UCSD-AML1 (cell line): ENCODE data around the gene ANKMY2.
"Not testable (repeated sequence)": the region's sequence is repeated elsewhere in the genome, so short reads cannot be mapped to it uniquely, and the experiment has no call there.

ENCODE experiments used
- DNase-seq: peaks from one replicate; lab custom pipeline; 2025; ENCODE audit not compliant: unreplicated experiment; lab: John Stamatoyannopoulos, UW

ANKMY2 gene

DNA sequence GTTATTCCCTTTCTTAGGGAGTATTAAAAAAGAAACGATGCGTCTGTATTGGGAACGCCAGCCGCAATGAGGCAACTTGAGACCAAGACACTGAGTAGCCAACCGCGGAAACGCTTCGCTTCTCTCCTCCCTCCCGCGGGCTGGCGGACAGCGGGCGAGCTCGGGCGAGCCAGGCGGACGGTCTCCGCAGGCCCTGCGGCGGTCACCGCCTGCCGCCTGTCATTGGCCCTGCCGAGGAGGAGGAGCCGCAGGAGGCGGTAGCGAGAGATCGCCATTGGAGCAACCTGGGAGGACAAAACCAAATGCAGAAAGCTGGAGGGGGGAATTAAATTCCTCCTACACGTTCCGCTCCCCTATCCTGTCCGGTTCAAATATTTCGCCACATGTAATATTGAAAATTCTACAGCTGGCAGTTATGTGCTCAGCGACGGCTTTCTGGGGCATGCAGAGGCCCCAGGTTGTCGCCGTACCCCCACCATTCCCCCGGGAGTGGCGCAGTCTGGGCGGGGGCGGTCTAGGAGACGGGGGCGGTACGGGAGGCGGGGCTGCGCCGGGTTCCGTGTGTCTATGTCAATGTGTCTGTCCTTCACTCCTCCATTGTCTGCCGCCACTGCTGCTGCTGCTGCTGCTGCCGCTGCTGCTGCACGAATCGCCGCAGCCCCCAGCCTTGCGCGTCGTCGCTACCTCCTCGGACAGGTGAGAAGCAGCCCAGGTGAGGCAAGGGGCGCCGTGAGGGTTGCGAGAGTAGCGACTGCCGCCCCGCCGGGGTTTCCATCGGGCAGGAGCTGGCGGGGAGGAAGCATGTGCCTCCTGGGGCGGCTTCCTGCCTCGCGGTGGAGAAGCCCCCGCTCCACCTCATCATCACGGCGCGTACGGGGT lies at the start of gene ANKMY2, which contains the start of gene BZW2:
Gene ANKMY2 (minus strand): TSS at position 162 of the 879 bp plus-strand sequence. CDS start 181 bp downstream, outside the sequence.
Gene BZW2 (plus strand): TSS at position 589 of the 879 bp plus-strand sequence. CDS start 19,263 bp downstream, outside the sequence.
- DNase-seq: peak; percentile 87

DNA sequence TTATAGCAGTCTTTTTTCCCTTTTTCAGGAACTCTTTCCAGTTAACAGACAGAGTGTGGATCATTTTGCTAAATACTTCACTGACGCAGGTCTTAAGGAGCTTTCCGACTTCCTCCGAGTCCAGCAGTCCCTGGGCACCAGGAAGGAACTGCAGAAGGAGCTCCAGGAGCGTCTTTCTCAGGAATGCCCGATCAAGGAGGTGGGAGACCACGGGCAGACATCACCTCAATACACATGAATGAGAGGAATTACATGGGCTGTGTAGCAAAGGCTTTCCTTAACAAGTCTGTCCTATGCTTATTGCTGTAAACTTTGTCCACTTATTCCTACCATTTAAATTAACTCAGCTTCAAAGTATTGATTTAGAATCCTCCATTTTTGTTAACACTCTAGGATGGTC lies 49.3 kb upstream of the ANKMY2 start:
- no peak for DNase-seq

DNA sequence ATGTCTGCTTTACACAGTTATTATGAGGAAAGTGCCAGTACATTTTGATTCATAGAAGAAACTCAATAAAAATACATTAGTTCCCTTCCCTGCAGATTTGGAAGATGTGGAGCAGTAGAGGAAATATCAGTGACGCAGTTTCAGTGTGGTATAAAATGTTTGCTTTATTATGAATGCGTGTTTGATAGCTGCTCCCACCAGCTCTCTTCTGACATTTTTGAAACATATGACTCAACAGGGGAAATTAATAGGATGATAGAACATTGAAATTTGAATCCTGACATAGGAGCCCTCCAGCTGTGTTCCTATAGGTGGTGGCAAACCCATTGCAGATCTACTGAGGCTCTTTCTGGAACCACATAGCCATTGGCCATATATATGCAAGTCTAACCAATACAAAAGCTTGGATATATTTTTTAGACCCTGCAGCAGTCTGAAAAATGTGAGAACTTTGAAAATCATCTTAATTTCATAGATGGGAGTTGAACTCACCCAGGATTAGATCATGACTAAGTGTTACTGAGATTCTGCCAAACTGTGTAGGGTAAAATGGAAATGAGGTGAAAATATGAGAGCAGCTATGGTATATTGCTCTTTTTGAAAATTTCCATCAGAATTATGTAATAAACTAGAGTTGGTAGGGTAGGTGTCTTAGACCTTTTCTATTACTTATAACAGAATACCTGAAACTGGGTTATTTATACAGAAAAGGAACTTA lies 48.2 kb upstream of the ANKMY2 start:
- no peak for DNase-seq

DNA sequence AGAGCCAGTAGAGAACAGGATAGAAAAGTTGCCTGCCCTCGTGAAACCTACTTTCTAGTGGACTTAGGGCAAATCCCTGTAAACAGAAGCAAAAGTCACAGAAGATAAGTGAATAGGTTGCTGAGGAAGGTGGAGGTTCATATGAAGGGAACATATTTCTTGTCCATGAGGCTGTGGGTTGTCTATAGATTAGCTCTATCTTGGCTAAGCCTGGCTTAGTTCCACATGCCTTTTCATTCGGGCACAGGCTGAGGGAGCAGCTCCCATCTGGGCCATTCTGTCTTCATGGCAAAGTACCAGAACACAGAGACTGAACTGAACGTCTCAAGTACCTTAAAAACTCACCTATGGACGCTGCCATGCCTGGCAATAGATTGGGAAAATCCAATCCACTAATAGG lies 45.7 kb upstream of the ANKMY2 start:
- no peak for DNase-seq

DNA sequence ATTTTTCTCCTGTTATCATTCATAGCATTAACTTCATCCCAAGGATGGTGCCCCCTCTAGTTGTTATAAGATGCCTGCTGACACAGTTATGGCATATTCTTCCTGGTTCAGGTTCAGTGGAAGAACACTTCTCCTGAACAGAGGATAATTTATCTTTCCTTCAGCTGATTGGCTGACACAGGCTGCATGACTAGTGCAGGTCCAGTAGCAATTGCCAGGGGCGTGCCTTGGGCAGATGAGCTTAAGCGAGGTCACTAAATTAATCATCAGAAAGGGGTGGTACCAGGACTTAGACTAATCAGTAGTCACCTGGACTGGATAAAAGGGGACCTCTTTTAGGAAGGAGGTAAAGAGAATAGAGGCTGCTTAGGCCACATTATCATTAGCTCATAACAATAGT lies 42.7 kb upstream of the ANKMY2 start:
- no peak for DNase-seq

DNA sequence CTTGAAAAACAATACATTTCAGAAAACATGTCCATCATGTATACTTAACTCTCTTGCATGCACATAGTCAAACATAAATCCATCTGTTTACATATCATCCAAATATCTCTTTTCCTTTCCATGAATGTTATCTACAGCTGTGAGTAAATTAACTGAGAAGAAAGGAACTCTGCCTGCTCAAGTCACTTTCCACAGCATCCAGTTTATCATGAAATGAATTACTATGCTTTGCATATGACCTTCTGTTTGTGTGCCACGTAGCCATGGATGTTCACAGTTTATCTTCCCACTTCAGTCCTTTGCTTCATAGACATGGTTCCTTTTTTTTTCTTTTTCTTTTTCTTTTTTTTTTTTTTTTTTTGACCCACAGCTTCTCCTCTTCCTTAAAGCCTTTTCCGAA lies 40.0 kb upstream of the ANKMY2 start:
- DNase-seq: no peak

DNA sequence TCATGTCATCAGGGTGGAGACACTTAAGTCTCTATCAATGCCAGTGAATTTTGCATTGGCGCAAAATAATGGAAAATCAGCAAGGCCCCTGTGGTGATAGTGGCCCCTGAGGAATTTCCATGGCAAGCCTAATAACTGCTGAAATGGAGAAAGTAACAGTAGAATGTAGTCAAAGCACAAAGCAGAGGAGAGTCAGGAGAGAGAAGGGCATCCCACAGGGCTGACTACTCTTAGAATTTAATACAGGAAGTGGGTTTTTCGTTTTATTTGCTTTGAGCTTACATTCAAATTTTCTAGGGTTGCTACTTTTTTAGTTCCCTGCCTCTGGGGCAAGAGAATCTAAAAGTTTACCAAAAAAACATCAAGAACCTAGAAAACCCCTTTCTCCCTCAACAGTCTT lies 39.4 kb upstream of the ANKMY2 start:
- no peak for DNase-seq

DNA sequence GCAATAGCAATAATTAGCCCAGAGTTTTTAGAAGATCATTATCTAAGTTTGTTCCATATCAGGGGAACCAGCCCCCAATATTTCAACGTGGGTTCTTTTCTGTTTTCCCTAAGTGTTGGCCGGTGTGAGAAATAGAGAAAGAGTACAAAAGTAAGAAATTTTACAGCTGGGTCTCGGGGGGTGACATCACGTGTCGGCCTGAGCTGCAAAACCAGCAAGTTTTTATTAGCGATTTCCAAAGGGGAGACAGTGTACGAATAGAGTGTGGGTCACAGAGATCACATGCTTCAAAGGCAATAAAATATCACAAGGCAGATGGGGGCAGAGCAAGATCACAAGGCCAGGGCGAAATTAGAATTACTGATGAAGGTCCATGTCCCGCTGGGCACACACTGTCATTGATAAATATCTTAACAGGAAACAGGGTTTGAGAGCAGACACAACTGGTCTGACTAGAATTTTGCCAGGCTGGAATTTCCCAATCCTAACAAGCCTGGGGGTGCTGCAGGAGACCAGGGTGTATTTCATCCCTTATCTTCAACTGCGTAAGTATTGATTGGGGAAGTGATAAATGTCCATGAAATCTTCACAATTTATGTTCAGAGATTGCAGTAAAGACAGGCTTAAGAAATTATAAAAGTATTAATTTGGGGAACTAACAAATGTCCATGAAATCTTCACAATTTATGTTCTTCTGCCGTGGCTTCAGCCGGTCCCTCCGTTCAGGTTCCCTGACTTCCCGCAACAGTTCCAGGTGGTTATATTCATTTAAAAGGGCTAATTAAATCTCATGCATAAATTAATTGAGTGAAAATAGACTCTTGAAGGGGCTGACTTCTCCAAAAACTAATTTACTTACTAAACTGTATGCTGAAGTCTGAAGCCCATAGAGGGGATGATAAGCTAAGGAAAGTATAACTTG lies 33.4 kb upstream of the ANKMY2 start:
- not testable (repeated sequence) for DNase-seq

DNA sequence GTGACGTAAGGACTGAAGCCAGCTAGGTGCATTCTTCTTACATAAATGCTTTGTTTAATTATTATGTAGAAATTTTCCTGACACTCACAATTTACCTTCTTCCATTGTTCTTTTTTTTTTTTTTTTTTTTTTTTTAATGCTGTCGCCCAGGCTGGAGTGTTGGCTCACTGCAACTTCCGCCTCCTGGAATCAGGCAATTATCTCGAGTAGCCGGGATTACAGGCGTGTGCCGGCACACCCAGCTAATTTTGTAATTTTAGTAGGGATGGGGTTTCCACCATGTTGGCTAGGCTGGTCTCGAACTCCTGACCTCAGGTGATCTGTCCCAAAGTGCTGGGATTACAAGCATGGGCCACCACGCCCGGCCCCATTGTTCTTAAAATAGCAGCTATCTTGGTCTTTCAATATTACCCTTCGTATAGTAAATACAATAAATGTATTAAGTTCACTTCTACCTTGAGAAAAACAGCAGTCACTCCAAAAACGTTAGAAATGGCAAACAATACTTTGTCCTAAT lies 32.5 kb upstream of the ANKMY2 start:
- no peak for DNase-seq

DNA sequence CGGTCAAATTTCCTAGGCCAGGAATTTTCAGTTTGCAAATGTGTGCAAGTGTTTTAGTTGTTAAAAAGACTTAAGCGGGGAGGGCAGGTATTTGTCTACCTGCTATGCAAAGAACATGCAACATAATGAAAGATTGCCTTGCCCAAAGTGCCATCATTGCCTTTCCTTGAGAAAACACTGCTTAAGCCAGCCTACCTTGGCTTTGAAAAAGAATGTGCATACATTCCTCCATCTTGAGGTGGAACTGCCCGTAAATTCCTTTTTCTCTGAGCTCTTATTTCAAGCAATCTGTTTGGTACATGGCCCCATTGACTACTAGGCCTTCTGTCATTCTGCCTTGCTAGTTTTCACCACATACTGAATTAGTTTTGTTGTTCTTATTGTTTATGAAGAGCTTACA lies 29.7 kb upstream of the ANKMY2 start:
- DNase-seq: no peak

DNA sequence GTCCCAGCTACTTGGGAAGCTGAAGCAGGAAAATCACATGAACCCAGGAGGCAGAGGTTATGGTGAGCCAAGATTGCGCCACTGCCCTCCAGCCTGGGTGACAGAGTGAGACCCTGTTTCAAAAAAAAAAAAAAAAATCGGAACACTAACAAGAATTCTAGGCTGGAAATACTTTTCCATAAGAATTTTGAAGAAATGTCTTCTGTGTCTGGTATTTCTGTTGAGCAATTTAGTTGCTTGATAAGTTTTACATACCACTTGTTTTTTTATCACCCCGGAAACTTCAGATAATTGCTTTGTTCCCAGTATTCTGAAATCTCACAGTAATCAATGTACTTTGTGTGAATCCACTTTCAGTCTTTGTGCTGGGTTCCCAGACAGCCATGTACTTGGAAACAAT lies 26.3 kb upstream of the ANKMY2 start:
- no peak for DNase-seq

DNA sequence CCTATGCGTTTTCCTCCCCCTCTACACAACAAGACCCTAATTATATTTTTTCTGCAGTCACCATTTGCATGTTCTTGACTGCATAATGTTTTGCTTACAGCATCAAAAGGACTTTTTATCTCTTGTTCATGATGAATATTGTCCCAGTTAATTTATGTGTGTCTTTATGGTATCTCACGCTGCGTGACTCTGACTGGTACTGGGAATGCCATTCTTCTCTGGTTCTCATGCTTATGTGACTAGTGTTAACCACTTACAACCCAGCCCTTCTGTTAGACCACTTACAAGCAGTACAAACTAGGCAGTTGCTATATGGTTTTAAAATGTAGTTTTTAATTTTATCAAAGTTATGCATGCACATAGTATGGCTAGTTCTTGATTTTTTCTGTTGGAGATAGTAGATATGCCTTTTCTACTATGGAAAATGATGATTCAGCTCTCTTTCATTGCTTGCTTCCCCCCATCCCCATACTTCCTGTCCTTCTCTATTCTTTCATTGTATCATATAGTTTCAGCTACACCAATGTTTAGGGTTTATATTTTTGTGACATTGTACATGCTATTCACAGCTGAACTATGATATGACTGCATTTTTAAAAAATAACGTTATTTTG lies 25.3 kb upstream of the ANKMY2 start:
- no peak for DNase-seq

DNA sequence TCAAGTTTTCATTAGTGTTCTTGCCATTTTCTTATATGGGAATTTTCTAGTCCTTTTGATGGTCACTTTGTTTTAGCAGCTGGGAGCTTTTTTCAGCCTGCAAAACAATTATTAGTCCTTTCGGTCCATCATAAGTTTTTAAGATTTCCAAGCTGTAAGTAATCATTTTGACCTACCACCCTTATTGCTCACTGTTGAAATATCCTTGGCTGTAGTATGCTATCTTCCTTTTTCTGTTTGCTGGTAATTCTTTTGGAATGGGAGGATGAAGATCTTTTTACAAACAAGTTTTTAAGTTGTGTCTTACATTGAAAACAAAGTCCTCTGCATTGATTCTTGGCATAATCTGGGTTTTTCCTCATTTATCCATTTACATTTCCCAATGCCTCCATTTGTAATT lies 24.5 kb upstream of the ANKMY2 start:
- no peak for DNase-seq

DNA sequence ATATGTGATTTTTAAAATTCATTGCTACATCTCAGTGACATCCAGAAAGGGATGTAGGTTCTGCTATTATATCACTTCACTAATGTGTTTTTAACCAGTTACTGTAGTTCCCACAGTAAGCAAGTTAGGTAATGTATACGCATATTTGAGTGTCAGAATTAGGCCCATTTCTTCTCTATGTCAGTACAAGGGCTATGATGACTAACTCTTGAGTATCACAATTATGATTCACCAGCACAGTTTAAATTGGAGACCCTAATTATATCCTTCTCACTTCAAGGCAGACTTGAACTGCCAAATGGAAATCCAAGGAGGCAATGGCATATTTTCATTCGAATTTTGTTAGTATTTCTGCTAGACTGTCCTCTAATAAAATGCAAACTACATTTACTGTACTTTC lies 24.0 kb upstream of the ANKMY2 start:
- no peak for DNase-seq

DNA sequence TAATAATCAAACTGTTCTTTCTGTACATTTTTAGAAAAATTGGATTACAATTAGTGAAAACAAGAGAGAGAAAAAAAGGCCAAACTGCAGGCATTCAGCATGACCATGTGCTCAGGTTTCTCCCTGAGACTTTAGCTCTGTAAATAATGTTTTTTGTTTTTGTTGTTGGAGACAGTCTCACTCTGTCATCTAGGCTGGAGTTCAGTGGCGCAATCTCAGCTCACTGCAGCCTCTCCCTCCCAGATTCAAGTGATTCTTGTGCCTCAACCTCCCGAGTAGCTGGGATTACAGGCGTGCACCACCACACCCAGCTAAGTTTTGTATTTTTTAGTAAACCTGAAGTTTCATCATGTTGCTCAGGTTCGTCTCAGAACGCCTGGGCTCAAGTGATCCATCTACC lies 23.4 kb upstream of the ANKMY2 start:
- no peak for DNase-seq

DNA sequence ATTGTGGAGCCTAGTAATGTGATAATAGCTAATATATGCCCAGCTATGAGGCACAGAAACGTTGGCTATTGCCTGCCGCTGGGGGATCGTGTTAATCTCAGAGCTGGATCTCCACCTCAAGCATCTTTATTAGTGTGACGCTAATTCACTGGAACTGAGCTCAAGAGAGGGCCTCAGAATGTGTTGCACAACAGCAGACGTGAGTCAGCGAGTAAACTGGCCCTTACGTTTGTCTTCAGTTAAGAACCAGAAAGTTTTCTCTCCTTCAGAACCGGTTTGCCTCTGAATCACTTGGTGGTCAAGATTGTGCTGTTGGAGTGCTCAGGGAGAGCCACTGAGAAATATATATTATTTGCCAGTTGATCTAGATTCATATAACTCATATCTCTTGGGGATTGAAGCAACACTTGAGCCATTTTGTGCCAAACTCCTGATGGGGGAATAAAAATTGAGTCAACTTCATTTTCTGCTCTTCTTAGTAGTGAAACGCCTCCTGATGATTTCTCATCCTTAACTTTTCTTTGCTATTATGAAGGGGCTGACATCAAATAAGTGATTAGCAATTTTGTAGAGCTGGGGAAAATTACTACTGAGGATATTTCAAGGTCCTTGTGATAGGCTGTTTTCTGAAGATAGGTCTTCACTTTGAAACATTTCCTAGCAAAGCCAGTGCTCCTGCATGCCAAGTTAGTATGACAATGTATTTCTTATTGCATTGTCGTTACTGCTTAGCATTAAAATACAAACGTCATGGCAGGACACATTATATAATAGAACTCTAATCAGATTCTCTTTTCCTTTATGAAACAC lies 22.7 kb upstream of the ANKMY2 start:
- DNase-seq: no peak

DNA sequence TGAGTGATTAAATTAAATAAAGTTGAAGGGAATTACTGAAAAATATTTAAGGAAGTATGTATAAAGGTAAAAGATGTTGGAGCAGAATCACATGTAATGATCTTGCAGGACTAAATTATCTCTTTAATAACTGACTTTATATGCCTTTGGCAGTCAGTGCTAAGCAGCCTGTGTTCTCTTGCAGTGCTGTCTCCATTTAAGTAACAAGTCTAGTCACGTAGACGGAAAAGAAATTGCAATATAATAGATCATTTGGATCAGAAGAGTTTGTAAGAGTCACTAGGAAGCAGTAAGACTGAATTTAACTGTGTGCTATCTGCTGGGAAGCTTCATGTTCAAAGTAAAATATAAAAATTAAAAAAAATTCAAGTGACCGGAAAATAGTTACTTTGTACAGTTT lies 21.8 kb upstream of the ANKMY2 start:
- DNase-seq: no peak

DNA sequence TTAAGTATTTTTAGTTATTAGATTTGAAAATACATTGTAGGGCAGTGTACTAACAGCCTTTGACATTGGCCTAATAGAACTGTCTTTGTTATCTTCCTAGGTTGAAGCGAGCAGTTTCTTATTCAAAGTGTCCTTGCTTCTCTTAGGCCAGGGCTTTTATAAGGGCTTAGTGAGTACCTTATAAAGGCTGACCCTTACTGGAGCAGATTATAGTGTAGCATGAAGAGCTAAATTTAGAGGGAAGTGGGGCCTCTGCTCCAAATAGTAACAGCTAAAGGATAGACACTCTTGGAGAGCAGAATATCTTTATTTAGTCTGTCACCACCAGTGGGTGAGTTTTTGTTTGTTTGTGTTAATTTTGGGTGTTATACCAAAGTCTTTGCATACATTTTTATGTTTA lies 16.4 kb upstream of the ANKMY2 start:
- no peak for DNase-seq

DNA sequence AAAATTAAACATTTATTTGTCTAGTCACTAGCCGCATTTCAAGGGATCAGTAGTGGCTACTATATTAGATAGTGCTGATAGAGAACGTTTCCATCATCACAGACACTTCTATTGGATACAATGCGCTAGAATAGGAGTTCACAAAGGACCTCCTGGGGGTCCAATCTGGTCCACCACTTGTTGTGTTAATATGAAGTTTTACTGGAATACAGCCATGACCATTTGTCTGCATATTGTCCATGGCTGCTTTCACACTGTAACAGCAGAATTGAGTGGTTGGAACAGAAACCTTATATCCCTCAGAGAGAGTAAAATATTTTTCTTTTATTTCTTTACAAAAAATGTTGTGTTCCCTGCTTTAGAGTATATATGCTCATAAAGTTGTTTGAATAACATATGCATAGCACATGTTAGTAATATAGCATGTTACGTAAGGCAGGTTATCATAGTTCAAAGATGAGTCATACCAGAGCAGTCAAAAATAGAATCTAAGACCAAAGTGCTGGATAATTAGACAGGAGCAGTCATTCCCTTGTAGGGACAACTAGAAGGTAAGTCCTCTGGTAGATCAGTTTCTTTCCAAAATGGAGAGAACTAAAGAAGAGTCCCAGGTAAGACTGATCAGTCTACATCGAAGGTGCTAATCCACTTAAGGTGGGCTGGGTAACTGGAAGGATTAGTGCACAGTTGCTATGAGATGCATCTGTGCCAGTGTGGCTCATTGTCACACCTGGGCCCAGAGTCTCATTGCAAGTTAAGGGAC lies 15.3 kb upstream of the ANKMY2 start:
- no peak for DNase-seq
